GM21528 (cell line): ENCODE data around the gene DLGAP4.

ENCODE experiments used
- ATAC-seq: cut with Tn5 transposase; IDR thresholded peaks from one replicate; pipeline ENCODE4 v1.9.1; 2021; ENCODE audit warnings: mild to moderate bottlenecking, moderate library complexity; ENCODE audit not compliant: unreplicated experiment, low FRiP score

DLGAP4 gene

GRCh38 chr20:36573798-36574365 is 267.7 kb downstream of the DLGAP4 start:
- ATAC-seq = no peak

- ATAC-seq = no peak
Observed at GRCh38 chr20:36574366-36575135, 268.4 kb downstream of the DLGAP4 start.

DNA sequence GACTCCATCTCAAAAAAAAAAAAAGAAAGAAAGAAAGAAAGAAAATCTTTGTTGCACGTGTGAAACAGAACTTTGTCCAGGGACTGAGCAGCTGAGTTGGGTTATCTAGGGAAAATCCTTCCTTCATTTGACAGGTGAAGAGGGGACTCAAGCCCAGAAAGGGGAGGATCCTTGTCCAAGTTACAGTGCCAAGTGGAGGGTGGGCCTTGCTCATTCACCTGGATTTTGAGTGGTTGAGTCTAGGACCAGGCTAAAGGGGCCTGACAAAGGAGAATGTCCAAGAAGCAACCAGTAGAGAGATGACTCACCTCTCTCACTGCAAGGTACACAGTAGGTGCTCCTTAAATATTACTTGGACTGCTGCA is 269.9 kb downstream of the DLGAP4 start:
- no peak for ATAC-seq
